Activated effector memory CD4-positive, alpha-beta T cell treated with Interleukin-2 at 50 U/mL for 16 hours (primary cell): ENCODE data around the gene SPATC1L.
A peak's percentile ranks its signal among the peaks of the same experiment; 100 is the strongest.
"Not testable (repeated sequence)": the region's sequence is repeated elsewhere in the genome, so short reads cannot be mapped to it uniquely, and the experiment has no call there.

Experiments
- DNase-seq: peaks from one replicate; pipeline ENCODE4 v3.0.0-alpha.2; 2020

The SPATC1L gene

DNA sequence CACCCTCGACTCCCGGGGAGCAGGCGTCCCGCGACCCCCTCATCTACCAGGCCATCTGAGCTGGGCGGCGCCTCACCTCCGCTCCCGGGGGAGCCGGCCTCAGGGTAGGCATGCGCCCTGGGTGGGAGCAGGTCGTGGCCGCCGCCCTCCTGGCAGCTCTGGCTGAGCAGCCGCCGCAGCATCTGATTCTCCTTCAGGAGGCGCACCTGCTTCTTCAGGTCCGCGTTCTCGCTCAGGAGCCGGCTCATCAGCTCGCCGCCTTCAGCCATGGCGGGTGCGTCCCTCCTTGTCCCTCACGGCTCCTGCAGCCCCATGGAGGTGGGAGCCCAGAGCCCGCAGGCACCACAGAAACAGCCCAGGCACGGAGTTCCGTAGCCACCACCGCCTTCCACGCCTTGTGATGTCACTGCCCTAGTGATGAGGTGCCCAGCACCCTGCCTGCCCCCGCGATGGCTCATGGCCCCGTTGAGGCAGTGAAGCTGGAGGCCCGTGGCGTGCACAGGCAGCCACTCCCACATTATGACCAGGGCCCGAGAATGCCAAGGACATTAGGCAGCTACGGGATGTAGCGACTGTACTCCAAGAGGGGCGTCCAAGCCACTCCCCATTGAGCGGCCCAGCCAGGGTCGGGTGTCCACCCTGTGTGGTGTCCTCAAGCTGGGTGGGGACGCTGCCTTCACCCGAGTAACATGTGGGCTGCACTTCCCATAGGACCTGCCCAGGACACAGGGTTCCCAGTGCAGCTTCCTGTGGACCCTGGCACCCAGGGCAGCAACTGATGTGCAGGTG lies 1.5 kb downstream of the SPATC1L start:
- DNase-seq = no peak

DNA sequence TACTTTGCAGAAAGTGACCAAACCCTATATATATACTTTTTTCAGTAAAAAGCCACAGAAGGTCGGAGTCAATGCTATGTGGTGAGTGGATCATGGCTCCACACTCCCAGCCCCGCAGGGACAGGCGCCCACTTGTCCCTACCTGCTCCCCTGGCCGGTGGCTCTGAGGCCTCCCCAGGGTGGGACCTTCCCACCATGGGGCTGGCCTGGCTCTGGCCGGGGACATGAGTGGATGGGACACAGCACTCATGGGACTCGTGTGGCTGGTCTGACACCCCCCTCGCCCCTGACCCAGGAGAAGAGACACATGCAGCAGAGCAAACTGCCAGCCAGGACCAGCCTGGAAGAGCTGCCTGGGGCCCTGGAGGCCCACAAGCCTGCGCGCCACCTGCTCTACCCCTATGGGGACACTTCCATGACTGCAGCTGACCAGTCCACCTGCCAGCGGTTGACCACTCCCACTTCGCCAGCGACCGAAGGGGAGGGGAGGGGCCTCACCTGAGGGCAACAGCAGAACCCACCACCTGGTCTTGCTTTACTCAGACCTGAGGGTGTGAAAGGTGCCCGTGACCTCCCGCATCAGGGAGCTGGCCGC lies 2.2 kb downstream of the SPATC1L start:
- no peak for DNase-seq

DNA sequence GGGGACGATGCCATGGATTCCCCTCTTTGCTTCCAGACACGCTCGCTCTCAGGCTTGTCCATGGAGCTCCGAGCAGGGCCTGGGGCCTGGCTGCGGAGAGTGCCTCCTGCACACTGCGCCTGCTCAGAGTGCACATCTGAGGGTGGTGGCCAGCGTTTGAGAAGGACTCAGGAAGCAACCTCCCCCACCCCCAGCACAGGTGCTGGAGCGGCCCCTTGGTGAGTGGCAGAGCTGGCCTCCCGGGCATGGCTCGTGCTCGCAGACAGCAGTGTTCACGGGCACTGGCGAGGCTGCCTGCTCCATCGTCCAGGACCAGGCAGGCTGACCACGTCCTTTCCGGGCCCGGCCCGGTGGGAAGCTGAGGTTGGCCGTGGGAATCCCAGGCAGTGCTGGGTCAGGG lies 2.8 kb downstream of the SPATC1L start:
- no peak for DNase-seq

DNA sequence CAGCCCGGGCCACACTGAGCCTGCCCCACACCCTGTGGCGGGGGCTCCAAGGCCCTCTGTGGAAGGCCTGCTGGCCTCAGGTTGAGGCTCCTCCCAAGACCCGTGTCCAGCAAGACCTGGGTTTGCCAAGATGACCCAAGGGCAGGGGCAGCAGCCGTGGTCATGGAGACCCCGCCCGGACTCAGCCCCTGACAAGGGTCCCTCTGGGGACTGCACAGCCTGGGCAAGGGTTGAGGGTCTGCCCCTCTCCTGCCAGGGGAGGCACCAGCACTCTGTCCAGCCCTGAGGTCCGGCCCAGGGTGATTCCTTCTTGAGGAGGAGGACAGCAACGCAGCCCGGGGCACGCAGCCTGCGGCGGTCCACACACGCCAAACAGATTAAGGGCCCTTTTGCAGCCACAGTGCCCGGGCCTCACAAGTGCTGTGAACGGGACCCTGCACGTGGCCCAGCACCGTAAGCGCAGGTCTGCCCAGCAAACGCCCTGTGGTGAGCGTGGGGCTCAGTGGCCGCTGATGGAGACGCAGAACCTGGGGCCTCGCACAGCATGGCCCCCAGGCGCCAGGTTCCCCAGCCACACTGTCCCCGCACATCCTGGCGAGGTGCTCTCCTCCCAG lies 3.4 kb downstream of the SPATC1L start:
- no peak for DNase-seq

DNA sequence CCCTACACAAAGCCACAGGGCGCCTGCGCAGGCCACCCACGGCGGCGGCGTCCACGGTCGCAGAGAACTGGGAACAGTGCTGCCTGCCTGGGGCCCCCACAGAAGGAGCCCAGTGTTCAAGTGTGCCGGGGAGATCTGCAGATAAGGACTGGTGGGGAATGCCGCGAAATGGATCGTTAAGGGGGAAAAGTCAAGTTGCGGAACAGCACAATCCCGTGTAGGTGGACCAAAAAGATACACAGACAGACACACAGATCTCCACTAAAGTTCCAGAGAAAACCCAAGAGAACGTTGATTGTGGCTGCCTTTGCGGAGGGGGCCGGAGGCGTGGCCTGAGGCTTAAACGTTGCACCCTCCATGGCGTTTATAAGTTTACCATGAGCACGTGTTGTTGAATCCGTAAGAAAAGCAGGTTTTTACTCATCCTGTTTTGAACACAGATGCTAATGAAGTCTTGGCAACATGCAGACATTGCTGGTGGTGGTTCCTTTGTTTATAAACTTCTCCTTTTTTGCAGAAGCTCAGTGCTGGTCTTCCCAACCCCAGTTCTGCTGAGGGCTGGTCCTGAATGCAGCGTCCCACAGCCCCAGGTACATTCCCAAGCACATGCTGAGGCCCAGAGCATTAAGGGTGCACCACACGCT lies 4.1 kb downstream of the SPATC1L start:
- no peak for DNase-seq

DNA sequence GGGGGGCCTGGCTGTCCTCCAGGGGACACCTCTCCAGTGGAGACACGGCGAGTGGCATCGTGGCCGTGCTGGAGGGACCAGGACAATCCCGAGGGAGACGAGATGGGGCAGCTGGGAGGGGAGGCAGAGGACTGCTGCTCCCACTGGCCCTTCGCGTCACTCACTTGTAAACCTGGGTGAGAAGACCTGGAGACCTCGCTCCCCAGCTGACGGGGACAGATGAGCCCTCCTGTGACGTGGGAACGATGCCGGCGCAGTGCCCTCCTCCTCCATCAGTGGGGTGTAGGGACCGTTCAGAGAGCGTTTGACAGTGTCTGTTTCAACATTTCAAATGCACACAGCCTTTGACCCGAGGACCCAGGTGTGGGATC lies 4.6 kb downstream of the SPATC1L start:
- no peak for DNase-seq

DNA sequence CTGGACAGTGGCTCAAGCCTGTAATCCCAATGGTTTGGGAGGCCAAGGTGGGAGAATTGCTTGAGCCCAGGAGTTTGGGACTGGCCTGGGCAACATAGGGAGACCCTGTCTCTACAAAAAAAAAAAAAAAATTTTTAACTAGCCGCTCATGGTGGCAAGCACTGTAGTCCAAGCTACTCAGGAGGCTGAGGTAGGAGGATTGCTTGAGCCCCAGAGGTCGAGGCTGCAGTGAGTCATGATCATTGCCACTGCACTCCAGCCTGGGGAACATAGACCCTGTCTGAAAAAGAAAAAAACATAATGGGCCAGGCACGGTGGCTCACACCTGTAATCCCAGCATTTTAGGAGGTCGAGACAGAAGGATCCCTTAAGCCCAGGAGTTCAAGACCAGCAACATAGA lies 5.3 kb downstream of the SPATC1L start:
- no peak for DNase-seq

DNA sequence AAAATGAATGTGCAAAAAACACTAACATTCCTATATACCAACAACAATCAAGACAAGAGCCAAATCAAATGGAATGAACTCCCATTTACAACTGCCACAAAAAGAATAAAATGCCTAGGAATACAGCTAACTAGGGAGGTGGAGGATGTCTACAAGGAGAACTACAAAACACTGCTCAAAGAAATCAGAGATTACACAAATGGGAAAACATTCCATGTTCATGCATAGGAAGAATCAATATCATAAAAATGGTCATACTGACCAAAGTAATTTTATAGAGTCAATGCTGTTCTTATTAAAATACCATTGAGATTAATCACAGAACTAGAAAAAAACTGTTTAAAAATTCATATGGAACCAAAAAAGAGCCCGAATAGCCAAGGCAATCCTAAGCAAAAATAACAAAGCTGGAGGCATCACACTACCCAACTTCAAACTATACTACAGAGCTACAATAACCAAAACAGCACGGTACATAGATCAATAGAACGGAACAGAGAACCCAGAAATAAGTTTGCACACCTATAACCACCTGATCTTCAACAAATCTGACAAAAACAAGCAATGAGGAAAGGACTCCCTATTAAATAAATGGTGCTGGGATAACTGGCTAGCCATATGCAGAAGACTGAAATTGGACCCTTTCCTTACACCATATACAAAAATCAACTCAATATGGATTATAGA lies 7.7 kb downstream of the SPATC1L start:
- not testable (repeated sequence) for DNase-seq

DNA sequence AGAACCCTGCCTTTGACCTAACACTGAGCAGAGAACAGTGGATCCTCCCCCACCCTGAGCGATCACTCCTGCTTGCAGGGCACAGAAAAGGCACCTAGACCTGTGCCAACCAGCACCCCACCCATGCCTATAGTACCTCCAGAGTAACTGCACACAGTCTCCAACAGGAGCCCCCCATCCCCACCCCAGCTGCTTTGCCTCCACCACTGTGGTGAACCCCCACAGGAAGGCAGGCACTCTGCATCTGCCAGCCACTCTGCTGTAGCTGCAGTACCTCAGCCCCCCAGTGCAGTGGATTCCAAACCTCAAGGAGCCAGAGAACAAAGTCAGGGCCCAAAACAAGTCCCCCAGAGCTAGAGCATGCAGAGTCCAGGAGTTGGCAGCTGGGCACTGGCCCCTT lies 10.7 kb downstream of the SPATC1L start:
- DNase-seq = no peak

DNA sequence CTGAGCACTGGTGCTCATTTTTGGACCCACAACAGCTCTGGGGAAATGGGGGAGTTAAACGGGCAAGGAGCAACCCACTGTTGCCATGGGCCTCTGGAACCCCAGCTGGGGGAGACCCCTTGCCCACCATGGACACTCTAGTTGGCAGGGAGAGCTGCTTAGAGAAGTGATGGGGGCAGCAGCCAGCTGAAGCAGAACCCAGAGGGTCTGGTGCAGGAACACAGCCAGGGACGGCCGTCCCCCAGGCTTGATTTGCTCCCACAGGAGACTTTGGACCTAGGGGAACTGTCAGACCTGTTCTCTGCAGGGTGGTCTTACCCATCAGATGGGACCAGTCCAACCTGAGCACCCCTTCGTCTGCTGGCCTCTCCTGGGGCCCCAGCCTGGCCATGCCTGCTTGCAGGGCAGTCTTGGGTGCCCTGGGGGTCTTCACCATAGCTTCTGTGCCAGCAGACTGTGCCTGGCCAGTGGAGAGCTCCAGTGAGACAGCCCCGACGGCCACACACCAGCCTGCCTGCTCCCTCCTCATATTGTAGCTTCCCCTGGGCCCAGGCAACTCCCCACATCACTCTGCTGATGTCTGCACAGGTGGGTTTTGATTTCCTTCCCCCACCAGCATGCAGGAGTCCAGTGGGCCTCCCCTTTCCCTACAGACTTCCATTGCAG lies 11.3 kb downstream of the SPATC1L start:
- no peak for DNase-seq

DNA sequence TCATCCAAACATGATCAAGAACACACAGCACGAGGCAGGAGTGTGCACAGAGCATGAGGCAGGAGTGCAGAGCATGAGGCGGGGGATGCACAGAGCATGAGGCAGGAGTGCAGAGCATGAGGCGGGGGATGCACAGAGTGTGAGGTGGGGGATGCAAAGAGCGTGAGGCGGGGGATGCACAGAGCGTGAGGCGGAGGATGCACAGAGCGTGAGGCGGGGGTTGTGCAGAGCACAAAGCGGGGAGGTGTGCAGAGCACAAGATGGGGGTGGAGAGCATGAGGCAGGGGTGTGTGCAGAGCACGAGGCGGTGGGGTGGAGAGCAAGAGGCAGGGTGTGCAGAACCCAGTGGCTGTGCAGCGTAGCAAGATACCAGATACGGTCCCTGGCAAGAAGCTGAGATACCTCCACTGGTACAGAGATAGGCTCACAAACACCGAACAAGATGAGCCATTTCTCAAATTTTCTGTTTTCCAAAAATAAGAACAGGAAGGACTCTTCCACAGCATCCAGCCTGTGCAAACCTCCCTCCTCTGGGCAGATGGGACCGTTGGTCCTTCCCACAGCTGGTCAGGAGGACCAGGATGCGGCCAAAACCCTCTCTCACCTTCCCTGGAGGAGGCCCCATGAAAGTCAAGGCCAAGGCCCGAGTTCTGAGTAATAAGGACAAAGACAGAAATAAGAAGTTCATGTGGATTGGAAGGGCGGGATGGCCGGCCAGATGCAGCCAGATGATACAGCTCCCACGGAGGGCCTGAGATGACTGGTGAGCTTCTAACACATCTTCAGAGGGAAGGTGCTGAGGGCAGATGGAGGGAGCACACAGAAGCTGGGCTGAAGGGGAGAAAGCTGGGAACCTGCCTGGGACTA lies 12.0 kb downstream of the SPATC1L start:
- no peak for DNase-seq

DNA sequence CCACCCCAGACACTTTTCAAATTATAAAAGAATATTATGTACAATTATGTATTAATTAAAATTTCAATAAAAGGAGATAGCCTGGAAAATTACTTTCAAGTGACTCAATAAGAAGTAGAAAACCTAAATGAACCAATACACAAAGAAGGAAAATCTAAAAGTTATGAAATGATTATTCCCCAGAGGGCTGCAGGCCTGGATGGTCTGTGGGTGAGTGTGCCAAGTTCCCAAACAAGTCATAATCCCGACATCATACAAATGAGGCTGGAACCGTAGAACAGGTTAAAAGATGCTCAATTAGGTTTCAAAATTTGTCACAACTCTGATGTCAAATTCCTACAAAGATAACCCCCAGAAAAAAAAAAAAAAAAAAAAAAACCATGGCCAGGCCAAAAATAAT lies 12.7 kb downstream of the SPATC1L start:
- no peak for DNase-seq

DNA sequence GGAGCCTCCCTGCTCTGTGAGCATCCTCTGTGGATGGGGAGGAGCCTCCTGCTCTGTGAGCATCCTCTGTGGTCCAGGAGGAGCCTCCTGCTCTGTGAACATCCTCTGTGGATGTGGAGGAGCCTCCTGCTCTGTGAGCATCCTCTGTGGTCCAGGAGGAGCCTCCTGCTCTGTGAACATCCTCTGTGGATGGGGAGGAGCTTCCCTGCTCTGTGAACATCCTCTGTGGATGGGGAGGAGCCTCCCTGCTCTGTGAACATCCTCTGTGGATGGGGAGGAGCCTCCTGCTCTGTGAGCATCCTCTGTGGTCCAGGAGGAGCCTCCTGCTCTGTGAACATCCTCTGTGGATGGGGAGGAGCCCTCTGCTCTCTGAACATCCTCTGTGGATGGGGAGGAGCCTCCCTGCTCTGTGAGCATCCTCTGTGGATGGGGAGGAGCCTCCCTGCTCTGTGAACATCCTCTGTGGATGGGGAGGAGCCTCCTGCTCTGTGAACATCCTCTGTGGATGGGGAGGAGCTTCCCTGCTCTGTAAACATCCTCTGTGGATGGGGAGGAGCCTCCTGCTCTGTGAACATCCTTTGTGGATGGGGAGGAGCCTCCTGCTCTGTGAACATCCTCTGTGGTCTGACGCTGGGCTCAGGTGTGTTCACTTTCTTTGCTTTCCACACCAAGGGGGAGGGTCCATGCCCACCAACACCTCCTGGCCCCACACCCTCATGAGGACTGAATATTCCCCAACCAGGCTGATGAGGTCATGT lies 13.6 kb downstream of the SPATC1L start:
- peak; percentile 28 for DNase-seq

DNA sequence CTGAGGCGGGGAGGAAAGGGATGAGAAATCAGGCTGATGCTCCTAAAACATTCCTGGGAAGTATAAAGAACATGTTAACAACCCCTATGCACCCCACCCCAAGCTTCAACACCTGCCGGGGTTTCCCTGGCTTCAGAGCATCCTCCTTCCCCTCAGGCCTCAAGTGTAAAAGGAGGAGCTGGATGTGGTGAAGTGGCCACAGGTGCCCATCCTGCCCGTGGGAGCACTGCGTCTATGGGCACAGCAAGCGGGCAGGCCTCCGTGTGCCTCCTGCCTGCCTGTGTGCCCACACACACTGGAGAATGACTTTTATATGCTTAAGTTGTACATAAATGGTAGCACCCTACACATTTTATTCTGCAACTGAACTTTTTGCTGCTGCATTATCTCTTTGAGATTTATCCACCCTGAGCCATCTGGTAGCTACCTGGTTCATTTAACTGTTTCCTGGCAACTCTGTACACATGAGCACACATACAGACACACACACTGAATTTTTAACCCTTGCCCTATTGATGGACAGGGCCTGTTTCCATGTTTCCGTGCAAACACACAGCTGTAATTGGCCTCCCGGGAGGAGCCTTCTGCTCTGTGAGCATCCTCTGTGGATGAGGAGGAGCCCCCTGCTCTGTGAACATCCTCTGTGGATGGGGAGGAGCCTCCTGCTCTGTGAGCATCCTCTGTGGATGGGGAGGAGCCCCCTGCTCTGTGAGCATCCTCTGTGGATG lies 15.4 kb downstream of the SPATC1L start:
- no peak for DNase-seq

DNA sequence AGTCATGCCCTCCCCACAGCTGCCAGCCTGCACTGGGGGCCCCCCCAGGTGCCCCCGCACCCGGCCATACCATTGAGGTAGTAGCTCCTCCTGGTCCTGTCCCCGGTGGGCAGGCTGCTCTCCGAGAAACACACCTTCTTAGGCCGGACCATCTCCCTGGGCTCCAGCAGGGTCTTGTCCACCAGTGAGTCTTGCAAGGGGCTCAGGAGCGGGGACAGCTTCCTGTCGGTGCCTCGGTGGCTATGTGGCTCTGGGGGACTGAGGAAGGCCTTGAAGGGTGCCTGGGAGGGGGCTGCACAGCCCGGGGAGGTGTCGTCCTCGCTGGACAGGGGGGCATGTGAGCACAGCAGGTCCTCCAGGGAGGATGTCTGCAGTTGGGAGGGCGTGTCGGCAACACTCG lies 16.0 kb downstream of the SPATC1L start:
- no peak for DNase-seq

DNA sequence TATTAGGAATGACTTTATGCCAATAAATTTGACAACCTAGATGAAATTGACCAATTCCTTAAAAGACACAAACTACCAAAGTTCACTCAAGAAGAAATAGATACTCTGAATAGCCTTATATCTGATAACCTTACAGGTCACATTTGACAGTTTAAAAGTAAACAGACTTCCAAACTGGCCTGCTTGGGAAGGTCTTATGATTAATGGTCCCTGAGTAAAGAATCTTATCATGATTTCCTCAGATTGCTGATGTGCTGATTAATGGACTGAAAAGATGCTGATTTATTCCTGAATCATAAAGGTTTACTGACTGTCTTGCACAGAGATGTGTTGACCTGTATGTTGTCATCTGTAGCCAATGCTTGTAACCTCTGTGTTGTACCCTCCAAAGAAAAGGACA lies 19.2 kb downstream of the SPATC1L start:
- DNase-seq = no peak

DNA sequence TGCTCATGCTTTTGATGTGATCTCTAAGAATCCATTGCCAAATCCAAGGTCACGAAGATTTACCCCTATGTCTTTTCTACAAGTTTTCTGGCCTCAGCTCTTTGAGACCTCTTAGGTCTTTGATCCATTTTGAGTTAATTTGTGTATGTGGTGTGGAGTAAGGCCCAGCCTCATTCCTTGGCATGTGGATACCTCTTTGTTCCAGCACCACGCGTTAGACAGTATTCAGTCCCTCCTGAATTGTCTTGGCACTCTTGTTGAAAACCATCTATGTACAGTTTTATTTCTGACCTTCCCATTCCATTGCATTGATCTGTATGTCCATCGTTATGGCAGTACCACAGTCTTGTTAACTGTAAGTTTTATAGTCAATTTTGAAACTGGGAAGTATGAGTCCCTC lies 20.9 kb downstream of the SPATC1L start:
- DNase-seq = no peak

DNA sequence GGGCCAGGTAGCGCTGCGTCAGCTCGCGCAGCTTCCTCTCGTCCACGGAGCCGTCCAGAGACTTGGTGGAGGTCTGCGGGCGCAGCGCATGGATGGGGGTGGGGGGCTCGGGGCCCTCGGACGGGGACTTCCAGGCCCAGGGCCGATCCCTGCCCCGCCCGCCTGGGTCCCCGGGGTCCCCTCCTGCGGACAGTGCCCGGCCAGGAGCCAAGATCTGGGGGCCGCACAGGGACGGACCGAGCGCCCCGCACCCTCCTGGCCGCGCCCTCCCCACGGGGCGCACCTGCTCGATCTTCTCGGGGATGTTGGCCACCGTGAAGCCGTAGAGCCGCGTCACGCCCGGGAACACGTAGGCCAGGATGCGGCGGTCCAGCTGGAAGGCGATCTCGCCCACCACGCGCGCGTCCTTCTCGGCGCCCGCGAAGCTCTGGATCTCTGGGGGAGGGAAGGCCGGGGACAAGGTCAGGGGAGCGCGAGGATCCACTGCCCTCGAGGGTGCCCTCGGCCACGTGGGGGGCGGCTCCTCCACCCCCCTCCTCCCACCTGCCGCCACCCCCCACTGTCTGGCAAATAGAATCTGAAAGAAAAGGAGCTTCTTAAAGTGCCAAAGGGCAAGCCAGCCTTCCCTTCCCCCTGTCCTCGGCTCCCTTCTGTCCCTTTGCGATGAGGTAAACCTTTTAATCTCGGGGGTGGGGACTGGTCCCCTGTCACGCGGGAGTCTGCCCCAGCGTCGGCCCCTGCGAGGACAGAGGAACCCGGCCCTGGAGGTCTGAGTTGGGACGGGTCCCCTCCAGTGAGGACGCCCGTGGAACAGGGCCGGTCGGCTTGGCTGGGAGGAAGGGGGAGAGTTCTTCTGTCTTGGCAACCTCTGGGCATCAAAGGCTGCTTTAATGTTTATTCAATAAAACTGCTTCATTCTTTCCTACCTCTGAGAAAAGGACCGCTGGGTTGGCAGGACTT lies 22.3 kb downstream of the SPATC1L start:
- DNase-seq = no peak
